Left colon (tissue), 2 donors: ENCODE results near the gene AIMP2. TPM values are rescaled to one million over a fixed set of nuclear protein-coding genes. Genes with fewer than 3 reads are reported as not detected.
"Not testable (repeated sequence)": the region's sequence is repeated elsewhere in the genome, so short reads cannot be mapped to it uniquely, and the experiment has no call there.

Experiments
- ATAC-seq: fragments of 200-7000 bp; cut with Tn5 transposase; one replicate; pipeline ENCODE4 v1.9.1; 2020; ENCODE audit warnings: mild to moderate bottlenecking, moderate library complexity
- DNase-seq, 2 donors: peaks; one replicate each; pipeline ENCODE4 v3.0.0-alpha.2; 2020
- intact Hi-C, 2 donors: fragments of 100-400 bp; cut with DNase I in 1 of 2; cut with micrococcal nuclease in 1 of 2; formaldehyde crosslinking; loops; one replicate each; pipeline versions ENCODE4 v1.11.2 to v1.14.0; 2022; cut with DNase I, micrococcal nuclease
- long read RNA-seq: library from polyadenylated mRNA; unstranded; transcript quantifications from one replicate; pipeline ENCODE4 v2.0.0, GENCODE V29; 2021
- total RNA-seq, 2 donors: library from RNA; stranded (reverse); fragmentation: NEBNext Ultra II Directional; extraction: Animal tissue kit (Norgen Biotek cat#: 25700); gene quantifications; one replicate each; pipeline ENCODE4 v1.2.1, GENCODE V29; 2021
- donor health status: DM: no; HTN: no; CAD: no.
- donor health status: DM: yes; HTN: yes; CAD: no.

The AIMP2 gene
- 10 to 100 TPM; 41.1 to 49.8 TPM for total RNA-seq
- long read RNA-seq, transcript AIMP2-201 (4 exons, 1,225 nt): major isoform, 75 of 84 reads
- long read RNA-seq, partial matches to known transcripts: 1 of 84 reads
- long read RNA-seq, other reads (novel, unspliced or antisense): 7 of 84 reads

- ATAC-seq (peak; percentile 84), DNase-seq (peak; percentile 99)
- intact Hi-C loops: no loop called here
Observed at GRCh38 chr7:6008668-6009611, at the start of gene AIMP2, which contains the start of gene PMS2. Gene AIMP2 (plus strand): TSS chr7:6009272. CDS start chr7:6009364, 92 bp downstream. Gene PMS2 (minus strand): TSS chr7:6009049. CDS start chr7:6009019, 30 bp downstream.

- ATAC-seq, DNase-seq, intact Hi-C loops: not testable (repeated sequence)
Observed at GRCh38 chr7:5963205-5963604, 45.9 kb upstream of the AIMP2 start.

GRCh38 chr7:5963810-5964209, 45.3 kb upstream of the AIMP2 start:
- intact Hi-C loops, DNase-seq, ATAC-seq: not testable (repeated sequence)

GRCh38 chr7:5970347-5970911, 38.6 kb upstream of the AIMP2 start, which contains the start of gene RSPH10B:
Gene RSPH10B (minus strand): TSS chr7:5970689. CDS start chr7:5967116, 3,573 bp downstream.
- intact Hi-C loops, DNase-seq: not testable (repeated sequence)
- ATAC-seq: peak; percentile 78

- ATAC-seq, intact Hi-C loops, DNase-seq: not testable (repeated sequence)
Observed at GRCh38 chr7:5973580-5973979, 35.5 kb upstream of the AIMP2 start.

GRCh38 chr7:5979680-5980314, 29.3 kb upstream of the AIMP2 start:
- DNase-seq, intact Hi-C loops: not testable (repeated sequence)
- ATAC-seq: peak; percentile 87

- ATAC-seq, intact Hi-C loops: not testable (repeated sequence)
Observed at GRCh38 chr7:5987061-5987460, 22.0 kb upstream of the AIMP2 start.

GRCh38 chr7:5997210-5997808, 11.8 kb upstream of the AIMP2 start:
- ATAC-seq: peak; percentile 85
- intact Hi-C loops: no loop called here
- peak in 1 of 2 donors; percentile 68 for DNase-seq

More at GRCh38 chr7:5987061-5987460, 22.0 kb upstream of the AIMP2 start:
- DNase-seq: not testable (repeated sequence)

- no peak for ATAC-seq
- DNase-seq: no peak
- intact Hi-C loops: no loop called here
Observed at GRCh38 chr7:6007386-6007785, 1.7 kb upstream of the AIMP2 start.

- DNase-seq, intact Hi-C loops, ATAC-seq: not testable (repeated sequence)
Observed at GRCh38 chr7:6007835-6008590, 1.1 kb upstream of the AIMP2 start.

- intact Hi-C loops, ATAC-seq, DNase-seq: not testable (repeated sequence)
Observed at GRCh38 chr7:6010370-6010769, 1.3 kb downstream of the AIMP2 start.

- DNase-seq (no peak), ATAC-seq (no peak)
- intact Hi-C loops: no loop called here
Observed at GRCh38 chr7:6011541-6011940, 2.5 kb downstream of the AIMP2 start.

GRCh38 chr7:6012355-6013104, 3.5 kb downstream of the AIMP2 start:
- DNase-seq: peak; percentile 58 to 75
- intact Hi-C loops: no loop called here
- ATAC-seq: peak; percentile 72

- ATAC-seq (no peak), DNase-seq (peak; percentile 24 to 69)
- intact Hi-C loops: no loop called here
Observed at GRCh38 chr7:6015917-6016652, 7.0 kb downstream of the AIMP2 start.

- DNase-seq (no peak), ATAC-seq (no peak)
- intact Hi-C loops: no loop called here
Observed at GRCh38 chr7:6016653-6016966, 7.5 kb downstream of the AIMP2 start.
